BJ (cell line): Measurements from ENCODE around the gene TACC2. TPM values are rescaled to one million over a fixed set of nuclear protein-coding genes. Genes with fewer than 3 reads are reported as not detected.

Experiments
- CTCF ChIA-PET: fragments of 350-600 bp; formaldehyde crosslinking; extraction: SDS; loops from one replicate; lab custom pipeline; 2021; ENCODE audit warnings: antibody characterized with exemption, inconsistent platforms; lab: Yijun Ruan, JAX
- POLR2A ChIA-PET: fragments of 300-600 bp; sonication (Branson Sonifier 250); formaldehyde crosslinking; extraction: SDS; loops from one replicate; lab custom pipeline; 2021; ENCODE audit warnings: antibody characterized with exemption; lab: Charles Lee
- DNase-seq: peaks from one replicate; pipeline ENCODE4 v3.0.0-alpha.2; 2011; ENCODE audit warnings: low read depth
- H3K27me3 ChIP-seq: 2 replicates; pipeline ENCODE4 v1.6.0; 2011; ENCODE audit warnings: low read length; ENCODE audit not compliant: control insufficient read depth, insufficient read depth
- H3K36me3 ChIP-seq: 2 replicates; pipeline ENCODE4 v1.5.1; 2011; ENCODE audit warnings: low read length; ENCODE audit not compliant: control insufficient read depth, insufficient read depth
- H3K4me3 ChIP-seq: 2 replicates; pipeline ENCODE4 v1.5.1; 2011; ENCODE audit warnings: low read depth, mild to moderate bottlenecking, control low read depth, low read length
- CTCF ChIP-seq: IDR thresholded peaks from 2 replicates; pipeline ENCODE4 v1.5.1; 2011; ENCODE audit warnings: low read depth, mild to moderate bottlenecking, control low read depth, inconsistent platforms, low read length, moderate library complexity; ENCODE audit not compliant: insufficient read depth
- polyA plus RNA-seq: library from polyadenylated mRNA; depleted of rRNA; stranded (reverse); fragments of >200 nt; gene quantifications from 2 replicates; pipeline ENCODE4 v1.2.3, GENCODE V29; 2011

Gene TACC2
- polyA plus RNA-seq, 1 experiment = 10.4 TPM

GRCh38 chr10:122261584-122261983 lies 272.6 kb downstream of the TACC2 start:
- Histone ChIP-seq H3K27me3 (no peaks in the 10 kb centered on the region), H3K36me3 (no peaks in the 10 kb centered on the region; the same call in 1 of the 2 replicates), H3K4me3 (no peak overlapping the region)
- ChIA-PET CTCF (no interaction called here), POLR2A (no interaction called here)
- no peak for TF ChIP-seq CTCF
- DNase-seq = no peak

- TF ChIP-seq CTCF = no peak
- ChIA-PET POLR2A (no interaction called here), CTCF (interaction anchor here (1.0 to 5.9 kb wide), 3 partner anchors 15 to 212 kb away, joined by 3 to 67 read pairs (median 7); no protein-coding TSS in a partner anchor)
- Histone ChIP-seq H3K36me3 (no peaks in the 10 kb centered on the region), H3K4me3 (no peak overlapping the region), H3K27me3 (no peaks in the 10 kb centered on the region)
- peak; percentile 63 for DNase-seq
Measured at GRCh38 chr10:122263971-122264370, 275.0 kb downstream of the TACC2 start.

GRCh38 chr10:122264436-122264835 lies 275.5 kb downstream of the TACC2 start:
- DNase-seq = no peak
- POLR2A ChIA-PET = no interaction called here
- no peaks in the 10 kb centered on the region for H3K36me3 ChIP-seq
- H3K4me3 ChIP-seq = no peak overlapping the region
- CTCF ChIA-PET = interaction anchor here (0.9 to 5.9 kb wide), 4 partner anchors 14 to 212 kb away, joined by 3 to 67 read pairs (median 5); no protein-coding TSS in a partner anchor
- no peaks in the 10 kb centered on the region for H3K27me3 ChIP-seq
- TF ChIP-seq CTCF = no peak

GRCh38 chr10:122264931-122265330 lies 276.0 kb downstream of the TACC2 start:
- POLR2A ChIA-PET = no interaction called here
- CTCF ChIA-PET = interaction anchor here (0.9 to 5.9 kb wide), 3 partner anchors 14 to 170 kb away, joined by 3 to 67 read pairs (median 7); no protein-coding TSS in a partner anchor
- no peak for DNase-seq
- no peaks in the 10 kb centered on the region for H3K36me3 ChIP-seq
- no peak for TF ChIP-seq CTCF
- no peak overlapping the region for H3K4me3 ChIP-seq
- H3K27me3 ChIP-seq = no peaks in the 10 kb centered on the region

GRCh38 chr10:122265896-122266295 lies 276.9 kb downstream of the TACC2 start:
- POLR2A ChIA-PET = no interaction called here
- CTCF ChIA-PET = interaction anchor here (0.7 to 5.9 kb wide), 2 partner anchors 13 to 124 kb away, joined by 4 to 67 read pairs; no protein-coding TSS in a partner anchor
- H3K27me3 ChIP-seq = no peaks in the 10 kb centered on the region
- TF ChIP-seq CTCF = no peak
- H3K36me3 ChIP-seq = no peaks in the 10 kb centered on the region
- no peak overlapping the region for H3K4me3 ChIP-seq
- DNase-seq = no peak
